ENCODE data around the gene COL28A1. TPM values are rescaled to one million over a fixed set of nuclear protein-coding genes. Genes with fewer than 3 reads are reported as not detected.

COL28A1 gene
- total RNA-seq (2021): 0.83 and 2.2 TPM in 2 replicates
- percentile 43 among the genes with signal in this experiment for Bru-seq, nascent RNA
- BruChase-seq, experiment 1, labeled RNA remaining after a 2-hour chase: percentile 42 among the genes with signal in this experiment
- percentile 33 among the genes with signal in this experiment for BruChase-seq, experiment 2, labeled RNA remaining after a 6-hour chase
- long read RNA-seq: 0 reads

DNA sequence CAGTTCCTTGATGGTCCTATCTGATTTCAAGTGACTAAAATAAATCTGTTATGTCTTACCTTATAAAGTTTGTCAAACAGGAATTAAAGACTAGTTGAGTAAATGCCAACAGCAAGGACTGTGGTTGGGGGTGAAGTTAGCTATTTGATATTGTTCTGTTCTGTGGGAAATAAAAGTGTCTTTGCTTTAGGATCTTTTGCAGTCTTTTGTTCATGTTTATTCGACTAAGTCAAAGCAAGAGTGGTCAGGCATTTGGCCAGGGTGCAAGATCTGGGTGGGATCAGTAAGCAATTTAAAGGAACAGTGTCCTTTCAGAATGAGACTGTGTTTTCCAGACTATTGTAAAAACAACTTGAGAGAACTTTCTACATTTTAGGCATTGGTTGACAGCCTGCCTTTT lies at the start of gene COL28A1:
Gene COL28A1, minus strand, starts transcription at position 183 of the 400 bp plus-strand sequence. CDS start 2,998 bp downstream, outside the sequence.
- H3K4me1 ChIP-seq (replicated peaks; ENCODE audit: insufficient read depth): no peaks in the 10 kb centered on the region
- H3K27me3 ChIP-seq (ENCODE audit: insufficient read depth, low read depth): no peaks in the 10 kb centered on the region
- no peak within 1 kb of the TSS for H3K4me3 ChIP-seq
- peaks cover 14% of the 10 kb centered on the region; the same call in 1 of the 2 replicates for H3K9me3 ChIP-seq (ENCODE audit: insufficient read depth, low read depth)
- ChIA-PET CTCF (no interaction called here), POLR2A (ENCODE audit: unreplicated experiment) (interaction anchor here (0.6 kb wide), 1 partner anchor 14 kb away, joined by 4 read pairs; no protein-coding TSS in a partner anchor)
- H3K4me2 ChIP-seq: no peak within 1 kb of the TSS
- no peaks in the 10 kb centered on the region for H3K79me2 ChIP-seq (ENCODE audit: low read depth)
- H2AFZ ChIP-seq: 0 out of 2 replicates have a peak within 1 kb of the TSS, but pooled peaks have one; percentile 23
- intact Hi-C loops (cut with micrococcal nuclease; ENCODE audit: unreplicated experiment): no loop called here
- H3K36me3 ChIP-seq (ENCODE audit: low read depth): no peaks in the 10 kb centered on the region
- BruUV-seq (replicated peaks): no TSS peak
- no peak for TF ChIP-seq EZH2 (IDR thresholded peaks at IDR 0.05; ENCODE audit: low read depth)
- TF ChIP-seq, protein P1, sequence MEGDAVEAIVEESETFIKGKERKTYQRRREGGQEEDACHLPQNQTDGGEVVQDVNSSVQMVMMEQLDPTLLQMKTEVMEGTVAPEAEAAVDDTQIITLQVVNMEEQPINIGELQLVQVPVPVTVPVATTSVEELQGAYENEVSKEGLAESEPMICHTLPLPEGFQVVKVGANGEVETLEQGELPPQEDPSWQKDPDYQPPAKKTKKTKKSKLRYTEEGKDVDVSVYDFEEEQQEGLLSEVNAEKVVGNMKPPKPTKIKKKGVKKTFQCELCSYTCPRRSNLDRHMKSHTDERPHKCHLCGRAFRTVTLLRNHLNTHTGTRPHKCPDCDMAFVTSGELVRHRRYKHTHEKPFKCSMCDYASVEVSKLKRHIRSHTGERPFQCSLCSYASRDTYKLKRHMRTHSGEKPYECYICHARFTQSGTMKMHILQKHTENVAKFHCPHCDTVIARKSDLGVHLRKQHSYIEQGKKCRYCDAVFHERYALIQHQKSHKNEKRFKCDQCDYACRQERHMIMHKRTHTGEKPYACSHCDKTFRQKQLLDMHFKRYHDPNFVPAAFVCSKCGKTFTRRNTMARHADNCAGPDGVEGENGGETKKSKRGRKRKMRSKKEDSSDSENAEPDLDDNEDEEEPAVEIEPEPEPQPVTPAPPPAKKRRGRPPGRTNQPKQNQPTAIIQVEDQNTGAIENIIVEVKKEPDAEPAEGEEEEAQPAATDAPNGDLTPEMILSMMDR (conservative IDR thresholded peaks at IDR 0.05): no peak
- no peaks in the 10 kb centered on the region for H3F3A ChIP-seq (ENCODE audit: insufficient read depth, low read depth)
- no peak within 1 kb of the TSS for H3K27ac ChIP-seq
- H4K20me1 ChIP-seq (ENCODE audit: insufficient read depth): no peaks in the 10 kb centered on the region
- H3K9me2 ChIP-seq (ENCODE audit: insufficient read depth): no peaks in the 10 kb centered on the region
- DNase-seq: no peak

DNA sequence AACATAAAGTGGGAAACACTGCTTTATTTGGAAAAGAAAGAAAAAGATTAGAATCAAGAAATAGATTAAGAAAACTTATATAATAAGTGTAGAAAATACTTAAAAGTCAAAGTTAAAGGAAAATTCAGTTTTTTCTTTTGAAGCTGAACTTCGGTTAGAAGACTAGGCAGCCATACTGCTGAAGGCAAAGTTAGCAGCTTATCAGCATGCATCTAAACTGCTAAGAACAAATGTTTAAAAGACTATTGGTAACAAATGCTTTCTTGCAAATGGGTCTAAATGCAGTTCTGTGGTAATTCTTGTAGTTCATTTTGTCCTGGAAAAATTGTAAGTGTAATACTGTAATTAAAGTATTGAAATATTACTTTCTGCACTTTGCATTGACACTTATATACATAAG lies 49.0 kb upstream of the COL28A1 start:
- intact Hi-C loops (cut with micrococcal nuclease; ENCODE audit: unreplicated experiment): no loop called here
- Histone ChIP-seq H3K9me3 (ENCODE audit: insufficient read depth, low read depth) (no peaks in the 10 kb centered on the region), H3K36me3 (ENCODE audit: low read depth) (peaks cover 18% of the 10 kb centered on the region; the same call in 1 of the 2 replicates), H4K20me1 (ENCODE audit: insufficient read depth) (no peaks in the 10 kb centered on the region), H3F3A (ENCODE audit: insufficient read depth, low read depth) (no peaks in the 10 kb centered on the region), H2AFZ (no peak overlapping the region), H3K4me2 (no peak overlapping the region), H3K27ac (no peak overlapping the region), H3K9me2 (ENCODE audit: insufficient read depth) (no peaks in the 10 kb centered on the region), H3K4me1 (replicated peaks; ENCODE audit: insufficient read depth) (no peaks in the 10 kb centered on the region), H3K4me3 (no peak overlapping the region), H3K27me3 (ENCODE audit: insufficient read depth, low read depth) (no peaks in the 10 kb centered on the region), H3K79me2 (ENCODE audit: low read depth) (peaks cover 2% of the 10 kb centered on the region; the same call in 1 of the 2 replicates)
- DNase-seq: no peak
- CTCF ChIA-PET: interaction anchor here (0.6 kb wide), 1 partner anchor 293 kb away, joined by 5 read pairs; no protein-coding TSS in a partner anchor
- TF ChIP-seq, protein P1 (conservative IDR thresholded peaks at IDR 0.05): no peak
- no peak for TF ChIP-seq EZH2 (IDR thresholded peaks at IDR 0.05; ENCODE audit: low read depth)
- BruUV-seq (replicated peaks): no TSS peak
- POLR2A ChIA-PET (ENCODE audit: unreplicated experiment): no interaction called here

DNA sequence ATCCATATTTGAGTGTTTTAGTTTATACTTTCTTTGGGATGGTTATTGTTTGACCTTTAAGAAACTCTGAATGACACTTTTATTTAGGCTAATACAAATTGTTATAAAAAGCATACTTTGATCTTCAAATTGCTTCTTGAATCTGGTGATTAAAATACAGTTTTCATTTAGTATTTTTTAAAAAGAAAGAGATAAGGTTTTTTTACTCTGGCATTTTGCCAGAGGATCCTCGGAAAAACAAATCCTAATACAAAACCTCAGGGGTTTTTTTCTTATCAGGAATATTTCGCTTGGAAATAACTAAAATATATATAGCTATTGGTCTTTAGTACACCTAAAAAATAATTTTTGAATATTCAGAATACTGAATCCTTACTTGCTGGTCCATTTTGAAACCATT lies 48.1 kb upstream of the COL28A1 start:
- POLR2A ChIA-PET (ENCODE audit: unreplicated experiment): interaction anchor here (0.7 kb wide), 1 partner anchor 71 kb away, joined by 13 read pairs; no protein-coding TSS in a partner anchor

More for the DNA sequence above, 48.1 kb upstream of the COL28A1 start:
- no peak overlapping the region for H3K27ac ChIP-seq
- H4K20me1 ChIP-seq (ENCODE audit: insufficient read depth): no peaks in the 10 kb centered on the region
- no peak for TF ChIP-seq EZH2 (IDR thresholded peaks at IDR 0.05; ENCODE audit: low read depth)
- TF ChIP-seq, protein P1 (conservative IDR thresholded peaks at IDR 0.05): no peak
- no peak overlapping the region for H3K4me3 ChIP-seq
- no peaks in the 10 kb centered on the region for H3K9me3 ChIP-seq (ENCODE audit: insufficient read depth, low read depth)
- H3K36me3 ChIP-seq (ENCODE audit: low read depth): peaks cover 24% of the 10 kb centered on the region; the same call in 1 of the 2 replicates
- intact Hi-C loops (cut with micrococcal nuclease; ENCODE audit: unreplicated experiment): no loop called here
- H3K27me3 ChIP-seq (ENCODE audit: insufficient read depth, low read depth): no peaks in the 10 kb centered on the region
- DNase-seq: no peak
- no peak overlapping the region for H3K4me2 ChIP-seq
- H3F3A ChIP-seq (ENCODE audit: insufficient read depth, low read depth): no peaks in the 10 kb centered on the region
- CTCF ChIA-PET: no interaction called here
- peaks cover 2% of the 10 kb centered on the region; the same call in 1 of the 2 replicates for H3K79me2 ChIP-seq (ENCODE audit: low read depth)
- H2AFZ ChIP-seq: no peak overlapping the region
- H3K4me1 ChIP-seq (replicated peaks; ENCODE audit: insufficient read depth): no peaks in the 10 kb centered on the region
- no peaks in the 10 kb centered on the region for H3K9me2 ChIP-seq (ENCODE audit: insufficient read depth)
- no TSS peak for BruUV-seq (replicated peaks)
